AG04450 (cell line): ENCODE data around the gene NAGPA. TPM values are rescaled to one million over a fixed set of nuclear protein-coding genes. Genes with fewer than 3 reads are reported as not detected.

Source experiments
- CTCF ChIA-PET: fragments of 300-600, 350-600 bp; formaldehyde crosslinking; extraction: SDS; loops from one replicate; lab custom pipeline; 2022; ENCODE audit warnings: antibody characterized with exemption, inconsistent platforms; lab: Charles Lee
- POLR2A ChIA-PET: fragments of 350-600 bp; formaldehyde crosslinking; extraction: SDS; loops from one replicate; lab custom pipeline; 2021; ENCODE audit warnings: antibody characterized with exemption, inconsistent platforms; lab: Yijun Ruan, JAX
- DNase-seq: peaks from one replicate; pipeline ENCODE4 v3.0.0-alpha.2; 2011; ENCODE audit warnings: low read depth, low spot score
- H3K27ac ChIP-seq: one replicate; pipeline ENCODE4 v1.5.1; 2012; ENCODE audit warnings: low read depth, low read length, control low read depth
- H3K27me3 ChIP-seq: one replicate; pipeline ENCODE4 v1.6.0; 2012; ENCODE audit warnings: low read length; ENCODE audit not compliant: control insufficient read depth, insufficient read depth
- H3K4me3 ChIP-seq: 2 replicates; pipeline ENCODE4 v1.5.1; 2011; ENCODE audit warnings: mild to moderate bottlenecking, low read depth, low read length, control low read depth
- H3K9me3 ChIP-seq: 2 replicates; pipeline ENCODE4 v1.5.1; 2012; ENCODE audit warnings: low read length; ENCODE audit not compliant: control insufficient read depth, insufficient read depth
- polyA plus RNA-seq: library from polyadenylated mRNA; depleted of rRNA; stranded (reverse); fragments of >200 nt; gene quantifications from 2 replicates; pipeline ENCODE4 v1.2.3, GENCODE V29; 2011
- TF ChIP-seq, protein P1 (sequence below): IDR thresholded peaks from 2 replicates; pipeline ENCODE4 v1.5.1; 2011; ENCODE audit warnings: low read depth, low read length, control low read depth, inconsistent platforms

The NAGPA gene
- polyA plus RNA-seq, 1 experiment: 7.9 TPM

DNA sequence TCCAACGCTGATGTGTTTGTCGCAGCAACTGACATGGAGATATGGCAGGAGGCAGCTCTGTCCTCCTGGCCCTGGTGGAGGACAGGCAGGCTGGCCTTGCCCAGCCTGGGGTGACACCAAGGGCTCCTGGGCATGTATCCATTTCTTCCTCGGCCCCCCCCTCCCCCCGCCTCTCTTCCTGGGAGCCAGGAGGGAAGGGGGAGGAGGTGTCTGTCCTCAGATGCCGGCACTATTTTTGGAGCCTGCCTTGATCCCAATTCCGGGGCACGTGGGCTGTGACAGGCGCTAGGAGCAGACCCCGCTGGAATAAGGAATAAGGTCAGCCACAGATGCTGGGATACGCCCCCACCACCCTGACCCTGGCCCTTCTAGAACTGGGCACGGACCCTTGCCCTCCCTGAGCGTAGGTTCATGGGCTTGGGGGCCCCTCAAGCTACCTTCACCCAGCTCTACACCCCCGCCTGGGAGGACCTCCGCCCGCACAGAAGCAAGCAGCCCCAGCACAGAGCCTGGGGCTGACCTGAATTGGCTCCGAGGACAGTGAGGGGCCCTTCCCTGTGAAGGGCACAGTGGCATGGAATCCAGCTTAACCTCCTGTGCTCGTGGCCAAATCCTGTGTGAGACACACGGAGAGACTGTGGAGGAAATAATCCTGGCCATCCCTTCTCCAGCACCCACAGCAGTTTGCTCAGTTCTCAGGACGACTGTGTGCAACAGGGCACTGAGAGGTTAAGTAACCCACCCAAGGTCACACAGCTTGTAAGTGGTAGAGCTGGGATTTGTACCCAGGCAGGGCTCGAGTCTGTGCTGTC, 51.5 kb downstream of the NAGPA start:
- ChIA-PET CTCF (no interaction called here), POLR2A (no interaction called here)
- TF ChIP-seq, protein P1, sequence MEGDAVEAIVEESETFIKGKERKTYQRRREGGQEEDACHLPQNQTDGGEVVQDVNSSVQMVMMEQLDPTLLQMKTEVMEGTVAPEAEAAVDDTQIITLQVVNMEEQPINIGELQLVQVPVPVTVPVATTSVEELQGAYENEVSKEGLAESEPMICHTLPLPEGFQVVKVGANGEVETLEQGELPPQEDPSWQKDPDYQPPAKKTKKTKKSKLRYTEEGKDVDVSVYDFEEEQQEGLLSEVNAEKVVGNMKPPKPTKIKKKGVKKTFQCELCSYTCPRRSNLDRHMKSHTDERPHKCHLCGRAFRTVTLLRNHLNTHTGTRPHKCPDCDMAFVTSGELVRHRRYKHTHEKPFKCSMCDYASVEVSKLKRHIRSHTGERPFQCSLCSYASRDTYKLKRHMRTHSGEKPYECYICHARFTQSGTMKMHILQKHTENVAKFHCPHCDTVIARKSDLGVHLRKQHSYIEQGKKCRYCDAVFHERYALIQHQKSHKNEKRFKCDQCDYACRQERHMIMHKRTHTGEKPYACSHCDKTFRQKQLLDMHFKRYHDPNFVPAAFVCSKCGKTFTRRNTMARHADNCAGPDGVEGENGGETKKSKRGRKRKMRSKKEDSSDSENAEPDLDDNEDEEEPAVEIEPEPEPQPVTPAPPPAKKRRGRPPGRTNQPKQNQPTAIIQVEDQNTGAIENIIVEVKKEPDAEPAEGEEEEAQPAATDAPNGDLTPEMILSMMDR: no peak

DNA sequence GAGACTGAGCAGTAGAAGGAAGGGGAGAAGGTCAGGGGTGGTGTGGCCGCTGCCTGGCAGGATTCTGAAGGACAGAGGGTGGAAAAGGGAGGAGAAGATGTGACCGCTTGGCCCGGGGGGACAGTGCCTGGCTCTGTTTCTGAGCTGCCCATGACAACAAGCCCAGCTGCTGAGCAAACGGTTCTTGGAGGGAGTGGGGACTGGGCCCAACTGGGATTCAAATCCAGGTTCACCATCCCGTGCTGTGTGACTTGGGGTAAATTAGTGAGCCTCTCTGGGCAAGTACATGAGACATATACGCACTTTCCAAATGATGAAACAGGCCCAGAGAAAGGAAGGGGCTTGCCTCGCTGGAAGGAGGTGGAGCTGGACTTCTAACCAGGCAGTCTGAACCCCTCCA, 52.3 kb downstream of the NAGPA start:
- CTCF ChIA-PET: interaction anchor here (0.5 kb wide), 1 partner anchor 14 kb away, joined by 5 read pairs; no protein-coding TSS in a partner anchor

More for the DNA sequence above, 51.5 kb downstream of the NAGPA start:
- H3K9me3 ChIP-seq: no peaks in the 10 kb centered on the region; the same call in 1 of the 2 replicates
- DNase-seq: no peak
- peaks cover 22% of the 10 kb centered on the region for H3K27me3 ChIP-seq
- H3K27ac ChIP-seq: no peak overlapping the region
- H3K4me3 ChIP-seq: no peak overlapping the region

DNA sequence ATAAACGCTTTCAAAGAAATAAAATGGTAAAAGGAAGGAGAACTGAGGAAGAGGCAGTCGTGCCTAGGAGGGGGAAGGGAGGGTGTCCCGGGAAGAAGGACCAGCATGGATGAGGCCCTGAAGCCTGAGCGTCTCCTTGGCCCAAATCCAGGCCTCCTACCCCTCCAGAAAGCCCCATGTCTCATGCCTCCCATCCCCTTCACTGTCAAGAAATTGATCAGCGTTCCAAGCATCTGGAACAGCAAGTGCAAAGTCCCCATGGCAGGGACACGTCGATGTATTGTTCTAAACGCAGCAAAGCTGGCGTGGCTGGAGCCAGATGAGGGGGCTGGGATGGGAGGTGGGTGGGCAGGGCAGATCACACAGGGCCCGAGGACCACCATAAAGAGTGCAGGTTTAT, 53.0 kb downstream of the NAGPA start:
- ChIA-PET CTCF (no interaction called here), POLR2A (interaction anchor here (0.6 kb wide), 1 partner anchor 24 kb away, joined by 3 read pairs; no protein-coding TSS in a partner anchor)
- H3K27me3 ChIP-seq: peaks cover 14% of the 10 kb centered on the region
- H3K9me3 ChIP-seq: no peaks in the 10 kb centered on the region
- DNase-seq: no peak
- TF ChIP-seq, protein P1: no peak
- H3K4me3 ChIP-seq: no peak overlapping the region
- no peak overlapping the region for H3K27ac ChIP-seq

More for the DNA sequence above, 52.3 kb downstream of the NAGPA start:
- DNase-seq: no peak
- Histone ChIP-seq H3K9me3 (no peaks in the 10 kb centered on the region), H3K4me3 (no peak overlapping the region), H3K27me3 (peaks cover 17% of the 10 kb centered on the region), H3K27ac (no peak overlapping the region)
- POLR2A ChIA-PET: interaction anchor here (0.6 kb wide), 1 partner anchor 25 kb away, joined by 3 read pairs; no protein-coding TSS in a partner anchor
- TF ChIP-seq, protein P1: no peak

- TF ChIP-seq, protein P1: no peak
- CTCF ChIA-PET: no interaction called here
- no peak overlapping the region for H3K4me3 ChIP-seq
- POLR2A ChIA-PET: no interaction called here
- DNase-seq: no peak
- H3K27me3 ChIP-seq: peaks cover 14% of the 10 kb centered on the region
- no peaks in the 10 kb centered on the region for H3K9me3 ChIP-seq
- H3K27ac ChIP-seq: no peak overlapping the region
Observed at GRCh38 chr16:4979736-4980660, 53.7 kb downstream of the NAGPA start.
